Articular chondrocyte of knee joint (primary cell): ENCODE results near the gene RPTN. TPM values are rescaled to one million over a fixed set of nuclear protein-coding genes. Genes with fewer than 3 reads are reported as not detected.

ENCODE experiments used
- total RNA-seq: library from RNA; depleted of rRNA; stranded (reverse); fragments of >200 nt; gene quantifications from 2 replicates; pipeline ENCODE4 v1.2.3, GENCODE V29; 2012

RPTN gene, protein sequence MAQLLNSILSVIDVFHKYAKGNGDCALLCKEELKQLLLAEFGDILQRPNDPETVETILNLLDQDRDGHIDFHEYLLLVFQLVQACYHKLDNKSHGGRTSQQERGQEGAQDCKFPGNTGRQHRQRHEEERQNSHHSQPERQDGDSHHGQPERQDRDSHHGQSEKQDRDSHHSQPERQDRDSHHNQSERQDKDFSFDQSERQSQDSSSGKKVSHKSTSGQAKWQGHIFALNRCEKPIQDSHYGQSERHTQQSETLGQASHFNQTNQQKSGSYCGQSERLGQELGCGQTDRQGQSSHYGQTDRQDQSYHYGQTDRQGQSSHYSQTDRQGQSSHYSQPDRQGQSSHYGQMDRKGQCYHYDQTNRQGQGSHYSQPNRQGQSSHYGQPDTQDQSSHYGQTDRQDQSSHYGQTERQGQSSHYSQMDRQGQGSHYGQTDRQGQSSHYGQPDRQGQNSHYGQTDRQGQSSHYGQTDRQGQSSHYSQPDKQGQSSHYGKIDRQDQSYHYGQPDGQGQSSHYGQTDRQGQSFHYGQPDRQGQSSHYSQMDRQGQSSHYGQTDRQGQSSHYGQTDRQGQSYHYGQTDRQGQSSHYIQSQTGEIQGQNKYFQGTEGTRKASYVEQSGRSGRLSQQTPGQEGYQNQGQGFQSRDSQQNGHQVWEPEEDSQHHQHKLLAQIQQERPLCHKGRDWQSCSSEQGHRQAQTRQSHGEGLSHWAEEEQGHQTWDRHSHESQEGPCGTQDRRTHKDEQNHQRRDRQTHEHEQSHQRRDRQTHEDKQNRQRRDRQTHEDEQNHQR
- 0.13 and 0.54 TPM in 2 replicates for total RNA-seq

DNA sequence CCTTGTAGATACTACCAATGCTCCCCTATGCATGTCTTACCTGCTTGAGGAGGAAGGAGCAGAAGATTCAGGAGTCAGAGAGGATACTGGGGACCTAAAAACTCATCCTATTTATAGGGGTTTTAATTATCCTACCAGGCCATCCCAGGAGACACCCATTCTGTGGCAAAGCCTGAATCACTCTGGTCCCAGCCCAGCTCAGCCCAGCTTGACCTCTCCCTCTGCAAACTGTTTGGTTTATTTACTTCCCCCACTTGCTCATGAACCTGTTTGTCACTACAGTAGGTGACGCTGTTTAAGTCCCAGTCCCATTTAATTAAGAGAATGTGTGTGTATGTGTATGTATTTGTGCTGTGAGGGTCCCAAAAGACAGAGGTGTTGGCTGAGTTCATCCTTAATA, at the start of gene RPTN:
TSS of gene RPTN (minus strand) at position 85 of the 400 bp plus-strand sequence. CDS start 1,339 bp downstream, outside the sequence.

DNA sequence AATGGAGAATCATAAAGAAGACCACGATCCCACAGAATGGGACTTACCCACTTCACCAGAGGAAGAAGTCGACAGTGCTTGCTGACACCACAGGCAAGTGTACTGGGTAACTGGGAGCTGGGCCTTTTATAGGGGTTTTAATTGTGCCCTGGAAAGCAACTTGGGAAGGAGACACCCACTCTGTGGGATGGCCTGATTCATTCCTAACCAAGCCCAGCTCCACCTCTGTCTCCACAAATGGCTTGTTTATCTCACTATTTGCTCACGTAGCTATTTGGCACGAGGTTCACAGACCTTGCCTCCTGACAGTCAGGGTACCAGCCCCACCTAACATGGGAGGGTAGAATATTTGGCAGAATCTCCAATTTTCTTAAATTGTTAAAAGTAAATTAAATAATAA, 43.7 kb downstream of the RPTN start, which contains the start of gene TCHH:
TSS of gene TCHH (minus strand) at position 101 of the 400 bp plus-strand sequence. CDS start 1,364 bp downstream, outside the sequence.

Other genes starting within 250 kb of the RPTN start
- gene THEM4, start 249.7 kb downstream of the RPTN start, total RNA-seq, result 14.6 and 17.6 TPM in 2 replicates
- gene S100A10, start 165.4 kb downstream of the RPTN start, total RNA-seq, result 553 and 587 TPM in 2 replicates
- gene S100A11, start 122.2 kb downstream of the RPTN start, total RNA-seq, result 210 and 218 TPM in 2 replicates
- gene TCHHL1, start 70.2 kb downstream of the RPTN start, total RNA-seq, result not detected in 2 replicates
- under 0.01 TPM in 1 of 2 replicates, not detected in the other for gene TCHH, start 43.8 kb downstream of the RPTN start, total RNA-seq
- not detected in 2 replicates for gene HRNR, start 65.0 kb upstream of the RPTN start, total RNA-seq
- under 0.01 and 0.54 TPM in 2 replicates for gene FLG, start 166.0 kb upstream of the RPTN start, total RNA-seq
- gene FLG2, start 200.8 kb upstream of the RPTN start, total RNA-seq, result not detected in 2 replicates